Spleen (tissue), 7 donors: ENCODE results near the gene RAB33A.

Experiments
- CTCF ChIP-seq, 11 experiments: fragments of 200-600 bp in 7 of 11; fragments of 450-650 bp in 4 of 11; sonication (generic) in 4 of 11; IDR thresholded peaks in 8 of 11; conservative IDR thresholded peaks in 3 of 11; 1 replicate in 7 of 11; 2 replicates in 4 of 11; pipeline versions ENCODE4 v1.4.0 to v1.8.0; 2016 to 2021; ENCODE audit warnings: antibody characterized with exemption in 11 of 11, inconsistent platforms in 4 of 11, mild to moderate bottlenecking in 1 of 11
- POLR2A ChIP-seq, 3 donors: fragments of 450-650 bp; IDR thresholded peaks; one replicate each; pipeline ENCODE4 v1.5.1; 2017; ENCODE audit warnings: antibody characterized with exemption in 3 of 3, mild to moderate bottlenecking in 1 of 3
- POLR2AphosphoS5 ChIP-seq, 3 donors: sonication (generic); formaldehyde crosslinking; IDR thresholded peaks; one replicate each; pipeline ENCODE4 v1.5.1; 2017; ENCODE audit warnings: antibody characterized with exemption in 3 of 3
- donor health status: DM: no; HTN: no; CAD: no; lungs with moderate emphysema.
- donor health status: DM: no; HTN: no; CAD: no.
- donor health status: DM: no; HTN: no; CAD: no.

GRCh38 chrX:130170752-130171445, 863 bp upstream of the RAB33A start:
- TF ChIP-seq CTCF (IDR thresholded peaks at IDR 0.05 in 8 of 11, conservative IDR thresholded peaks at IDR 0.05 in 3 of 11) (no peak), POLR2A (IDR thresholded peaks at IDR 0.05) (no peak), POLR2AphosphoS5 (IDR thresholded peaks at IDR 0.05) (peak in 2 of 3 donors; percentile 37 to 48)
